K562 (cell line): ENCODE measurements around the gene EPX. TPM values are rescaled to one million over a fixed set of nuclear protein-coding genes. Genes with fewer than 3 reads are reported as not detected.

Source experiments
- ARHGAP35 ChIP-seq: fragments of 450-650 bp; IDR thresholded peaks from 2 replicates; pipeline ENCODE4 v1.6.1; 2018; ENCODE audit not compliant: partially characterized antibody
- CHD4 ChIP-seq: fragments of 200-600 bp; sonication (generic); IDR thresholded peaks from 3 replicates; pipeline ENCODE4 v1.6.1; 2012; ENCODE audit warnings: low read depth, mild to moderate bottlenecking, mixed read lengths, low read length, inconsistent platforms; ENCODE audit not compliant: insufficient read depth, insufficient replicate concordance, poor library complexity, severe bottlenecking
- CXXC5 ChIP-seq: fragments of 250-450 bp; sonication (Bioruptor Pico); IDR thresholded peaks from 2 replicates; pipeline ENCODE4 v1.8.0; 2022; ENCODE audit warnings: inconsistent platforms, mild to moderate bottlenecking, moderate library complexity
- FIP1L1 ChIP-seq: fragments of 200-400 bp; formaldehyde crosslinking; IDR thresholded peaks from 2 replicates; pipeline ENCODE4 v1.6.1; 2018; ENCODE audit warnings: mild to moderate bottlenecking, low read depth, low read length; ENCODE audit not compliant: poor library complexity, severe bottlenecking
- FOXP1 ChIP-seq: sonication (generic); formaldehyde crosslinking; IDR thresholded peaks from 2 replicates; pipeline ENCODE4 v1.8.0; 2022; ENCODE audit warnings: mild to moderate bottlenecking, missing genetic modification reagents
- HMG20A ChIP-seq: fragments of 450-650 bp; formaldehyde crosslinking; conservative IDR thresholded peaks from 2 replicates; pipeline ENCODE4 v1.4.0; 2020; ENCODE audit warnings: mild to moderate bottlenecking, mixed read lengths
- IRF2 ChIP-seq: sonication (generic); formaldehyde crosslinking; IDR thresholded peaks from 2 replicates; pipeline ENCODE4 v1.8.1; 2022; ENCODE audit warnings: mild to moderate bottlenecking, missing genetic modification reagents
- MXI1 ChIP-seq: IDR thresholded peaks from 2 replicates; pipeline ENCODE4 v1.6.1; 2011; ENCODE audit warnings: low read depth, mild to moderate bottlenecking, improper control_type of control experiment, low read length
- MYC ChIP-seq, 2 experiments: fragments of 250-450 bp in 1 of 2; sonication (Bioruptor Pico) in 1 of 2; IDR thresholded peaks; 2 replicates each; pipeline versions ENCODE4 v1.5.1 to v1.6.1; 2012 to 2021; ENCODE audit warnings: low read depth in 2 of 2, borderline replicate concordance in 1 of 2, improper control_type of control experiment in 1 of 2, low read length in 1 of 2, mild to moderate bottlenecking in 1 of 2, moderate library complexity in 1 of 2
- SRF ChIP-seq, 2 experiments: fragments of 250-450, 450-650 bp in 1 of 2; sonication (Bioruptor Pico) in 1 of 2; sonication (generic) in 1 of 2; formaldehyde crosslinking; IDR thresholded peaks; 2 replicates each; pipeline versions ENCODE4 v1.5.0 to v1.5.1; 2020 to 2022; ENCODE audit warnings: mild to moderate bottlenecking in 1 of 2, missing genetic modification reagents in 1 of 2
- ZBED1 ChIP-seq: IDR thresholded peaks from 2 replicates; pipeline ENCODE4 v1.6.1; 2014
- ZKSCAN1 ChIP-seq: fragments of 150-350 bp; IDR thresholded peaks from 2 replicates; pipeline ENCODE4 v1.6.1; 2016; ENCODE audit warnings: low read depth, low read length
- ZNF239 ChIP-seq: fragments of 250-450 bp; sonication (Bioruptor Pico); IDR thresholded peaks from 2 replicates; pipeline ENCODE4 v1.4.0; 2020; ENCODE audit warnings: mild to moderate bottlenecking
- polyA plus RNA-seq, 8 experiments: library from polyadenylated mRNA; depleted of rRNA in 4 of 8; stranded (reverse) in 5 of 8; unstranded in 3 of 8; fragments of >200 nt; fragmentation: Nextera tagmentation in 2 of 8; fragmentation: Illumina TruSeq in 1 of 8; extraction: Ambion mirVana in 2 of 8; extraction: Trizol in 1 of 8; gene quantifications; 2 replicates each; pipeline versions ENCODE4 v1.2.1 to v1.2.3, GENCODE V29; 2011 to 2014; ENCODE audit warnings: inconsistent platforms in 1 of 8, missing spikeins in 1 of 8
- total RNA-seq, 7 experiments: library from RNA; depleted of rRNA in 6 of 7; stranded (reverse); fragments of >200 nt in 6 of 7; fragmentation: Illumina TruSeq in 2 of 7; extraction: Trizol in 2 of 7; gene quantifications; 2 replicates each; pipeline versions ENCODE4 v1.2.1 to v1.2.3, GENCODE V29; 2011 to 2021; ENCODE audit warnings: low replicate concordance in 1 of 7
- TF ChIP-seq, protein P1 (sequence below): sonication (generic); formaldehyde crosslinking; IDR thresholded peaks from 2 replicates; pipeline ENCODE4 v1.8.0; 2022; ENCODE audit warnings: mild to moderate bottlenecking, missing genetic modification reagents, borderline replicate concordance
- TF ChIP-seq, protein P2 (sequence below): sonication (generic); formaldehyde crosslinking; IDR thresholded peaks from 2 replicates; pipeline ENCODE4 v1.8.0; 2022; ENCODE audit warnings: missing genetic modification reagents, mild to moderate bottlenecking, borderline replicate concordance
- TF ChIP-seq, protein P3 (sequence below): fragments of 450-650 bp; IDR thresholded peaks from 2 replicates; pipeline ENCODE4 v1.6.1; 2016; ENCODE audit warnings: borderline replicate concordance
- TF ChIP-seq, protein P4 (sequence below): fragments of 450-650 bp; formaldehyde crosslinking; IDR thresholded peaks from 2 replicates; pipeline ENCODE4 v1.4.0; 2022; ENCODE audit warnings: missing genetic modification characterization
- TF ChIP-seq, protein P5 (sequence below): fragments of 250-450 bp; sonication (Bioruptor Pico); IDR thresholded peaks from 2 replicates; pipeline ENCODE4 v1.4.0; 2020

EPX gene
- total and polyA plus RNA-seq, 9 of the 15 experiments (the other 6 are each of a cell fraction or from before 2014, with no cell fraction given): 0.07 to 0.33 (median 0.19) TPM; not detected in 3

DNA sequence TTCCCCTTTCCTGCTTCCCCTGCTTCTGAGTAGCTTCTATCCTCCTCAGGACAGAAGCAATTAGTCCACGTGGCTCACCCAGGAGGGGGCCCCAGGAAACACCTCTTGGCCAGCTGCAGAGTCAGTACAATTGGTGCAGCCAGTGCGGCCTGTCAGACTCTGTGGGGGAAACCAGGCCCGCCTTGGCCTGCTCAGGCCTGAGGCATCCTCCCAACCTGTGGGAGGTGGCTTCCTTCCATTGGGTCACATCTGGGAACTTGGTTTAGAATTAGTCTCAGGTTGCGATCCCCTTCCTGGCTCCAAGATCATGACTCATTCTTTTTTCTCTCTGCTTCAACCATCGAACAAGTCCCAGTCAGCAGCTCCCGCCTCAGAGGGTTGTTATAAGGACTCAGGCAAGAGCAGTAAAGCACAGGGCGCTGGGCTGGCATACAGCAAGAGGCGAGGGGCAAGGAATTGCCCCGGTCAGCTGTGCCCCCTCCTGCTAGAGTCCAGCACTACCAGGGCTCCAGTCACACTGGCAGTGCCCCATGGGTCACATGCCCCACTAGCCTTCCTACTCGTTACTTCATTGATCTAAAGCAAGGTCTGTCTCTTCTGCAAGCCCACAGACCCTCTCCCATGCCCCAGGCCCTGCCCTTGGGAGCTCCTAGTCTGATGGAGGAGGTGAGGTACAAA is 8.1 kb upstream of the EPX start (continued):
- TF ChIP-seq, protein P1, sequence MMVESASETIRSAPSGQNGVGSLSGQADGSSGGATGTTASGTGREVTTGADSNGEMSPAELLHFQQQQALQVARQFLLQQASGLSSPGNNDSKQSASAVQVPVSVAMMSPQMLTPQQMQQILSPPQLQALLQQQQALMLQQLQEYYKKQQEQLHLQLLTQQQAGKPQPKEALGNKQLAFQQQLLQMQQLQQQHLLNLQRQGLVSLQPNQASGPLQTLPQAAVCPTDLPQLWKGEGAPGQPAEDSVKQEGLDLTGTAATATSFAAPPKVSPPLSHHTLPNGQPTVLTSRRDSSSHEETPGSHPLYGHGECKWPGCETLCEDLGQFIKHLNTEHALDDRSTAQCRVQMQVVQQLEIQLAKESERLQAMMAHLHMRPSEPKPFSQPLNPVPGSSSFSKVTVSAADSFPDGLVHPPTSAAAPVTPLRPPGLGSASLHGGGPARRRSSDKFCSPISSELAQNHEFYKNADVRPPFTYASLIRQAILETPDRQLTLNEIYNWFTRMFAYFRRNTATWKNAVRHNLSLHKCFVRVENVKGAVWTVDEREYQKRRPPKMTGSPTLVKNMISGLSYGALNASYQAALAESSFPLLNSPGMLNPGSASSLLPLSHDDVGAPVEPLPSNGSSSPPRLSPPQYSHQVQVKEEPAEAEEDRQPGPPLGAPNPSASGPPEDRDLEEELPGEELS (CRISPR knock-in tag): no peak
- TF ChIP-seq CXXC5 (no peak), ARHGAP35 (no peak), FOXP1 (no peak), ZBED1 (no peak), FIP1L1 (no peak), IRF2 (no peak), ZKSCAN1 (no peak), MXI1 (no peak), ZNF239 (peak; percentile 17; the same call in 1 of the 2 replicates), CHD4 (no peak), SRF (CRISPR knock-in tag; IDR thresholded peaks at IDR 0.05) (no peak), MYC (IDR thresholded peaks at IDR 0.05; ENCODE audit: low read depth, low read length) (peak; percentile 70), MYC (CRISPR knock-in tag; IDR thresholded peaks at IDR 0.05; ENCODE audit: borderline replicate concordance, low read depth) (no peak), HMG20A (no peak)
- TF ChIP-seq, protein P2, sequence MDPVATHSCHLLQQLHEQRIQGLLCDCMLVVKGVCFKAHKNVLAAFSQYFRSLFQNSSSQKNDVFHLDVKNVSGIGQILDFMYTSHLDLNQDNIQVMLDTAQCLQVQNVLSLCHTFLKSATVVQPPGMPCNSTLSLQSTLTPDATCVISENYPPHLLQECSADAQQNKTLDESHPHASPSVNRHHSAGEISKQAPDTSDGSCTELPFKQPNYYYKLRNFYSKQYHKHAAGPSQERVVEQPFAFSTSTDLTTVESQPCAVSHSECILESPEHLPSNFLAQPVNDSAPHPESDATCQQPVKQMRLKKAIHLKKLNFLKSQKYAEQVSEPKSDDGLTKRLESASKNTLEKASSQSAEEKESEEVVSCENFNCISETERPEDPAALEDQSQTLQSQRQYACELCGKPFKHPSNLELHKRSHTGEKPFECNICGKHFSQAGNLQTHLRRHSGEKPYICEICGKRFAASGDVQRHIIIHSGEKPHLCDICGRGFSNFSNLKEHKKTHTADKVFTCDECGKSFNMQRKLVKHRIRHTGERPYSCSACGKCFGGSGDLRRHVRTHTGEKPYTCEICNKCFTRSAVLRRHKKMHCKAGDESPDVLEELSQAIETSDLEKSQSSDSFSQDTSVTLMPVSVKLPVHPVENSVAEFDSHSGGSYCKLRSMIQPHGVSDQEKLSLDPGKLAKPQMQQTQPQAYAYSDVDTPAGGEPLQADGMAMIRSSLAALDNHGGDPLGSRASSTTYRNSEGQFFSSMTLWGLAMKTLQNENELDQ: no peak
- TF ChIP-seq, protein P3, sequence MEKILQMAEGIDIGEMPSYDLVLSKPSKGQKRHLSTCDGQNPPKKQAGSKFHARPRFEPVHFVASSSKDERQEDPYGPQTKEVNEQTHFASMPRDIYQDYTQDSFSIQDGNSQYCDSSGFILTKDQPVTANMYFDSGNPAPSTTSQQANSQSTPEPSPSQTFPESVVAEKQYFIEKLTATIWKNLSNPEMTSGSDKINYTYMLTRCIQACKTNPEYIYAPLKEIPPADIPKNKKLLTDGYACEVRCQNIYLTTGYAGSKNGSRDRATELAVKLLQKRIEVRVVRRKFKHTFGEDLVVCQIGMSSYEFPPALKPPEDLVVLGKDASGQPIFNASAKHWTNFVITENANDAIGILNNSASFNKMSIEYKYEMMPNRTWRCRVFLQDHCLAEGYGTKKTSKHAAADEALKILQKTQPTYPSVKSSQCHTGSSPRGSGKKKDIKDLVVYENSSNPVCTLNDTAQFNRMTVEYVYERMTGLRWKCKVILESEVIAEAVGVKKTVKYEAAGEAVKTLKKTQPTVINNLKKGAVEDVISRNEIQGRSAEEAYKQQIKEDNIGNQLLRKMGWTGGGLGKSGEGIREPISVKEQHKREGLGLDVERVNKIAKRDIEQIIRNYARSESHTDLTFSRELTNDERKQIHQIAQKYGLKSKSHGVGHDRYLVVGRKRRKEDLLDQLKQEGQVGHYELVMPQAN: no peak
- TF ChIP-seq, protein P4, sequence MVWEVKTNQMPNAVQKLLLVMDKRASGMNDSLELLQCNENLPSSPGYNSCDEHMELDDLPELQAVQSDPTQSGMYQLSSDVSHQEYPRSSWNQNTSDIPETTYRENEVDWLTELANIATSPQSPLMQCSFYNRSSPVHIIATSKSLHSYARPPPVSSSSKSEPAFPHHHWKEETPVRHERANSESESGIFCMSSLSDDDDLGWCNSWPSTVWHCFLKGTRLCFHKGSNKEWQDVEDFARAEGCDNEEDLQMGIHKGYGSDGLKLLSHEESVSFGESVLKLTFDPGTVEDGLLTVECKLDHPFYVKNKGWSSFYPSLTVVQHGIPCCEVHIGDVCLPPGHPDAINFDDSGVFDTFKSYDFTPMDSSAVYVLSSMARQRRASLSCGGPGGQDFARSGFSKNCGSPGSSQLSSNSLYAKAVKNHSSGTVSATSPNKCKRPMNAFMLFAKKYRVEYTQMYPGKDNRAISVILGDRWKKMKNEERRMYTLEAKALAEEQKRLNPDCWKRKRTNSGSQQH (CRISPR knock-in tag): no peak
- TF ChIP-seq, protein P5, sequence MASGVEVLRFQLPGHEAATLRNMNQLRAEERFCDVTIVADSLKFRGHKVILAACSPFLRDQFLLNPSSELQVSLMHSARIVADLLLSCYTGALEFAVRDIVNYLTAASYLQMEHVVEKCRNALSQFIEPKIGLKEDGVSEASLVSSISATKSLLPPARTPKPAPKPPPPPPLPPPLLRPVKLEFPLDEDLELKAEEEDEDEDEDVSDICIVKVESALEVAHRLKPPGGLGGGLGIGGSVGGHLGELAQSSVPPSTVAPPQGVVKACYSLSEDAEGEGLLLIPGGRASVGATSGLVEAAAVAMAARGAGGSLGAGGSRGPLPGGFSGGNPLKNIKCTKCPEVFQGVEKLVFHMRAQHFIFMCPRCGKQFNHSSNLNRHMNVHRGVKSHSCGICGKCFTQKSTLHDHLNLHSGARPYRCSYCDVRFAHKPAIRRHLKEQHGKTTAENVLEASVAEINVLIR: no peak
